ENCODE data around the gene LILRB3. TPM values are rescaled to one million over a fixed set of nuclear protein-coding genes. Genes with fewer than 3 reads are reported as not detected.
A peak's percentile ranks its signal among the peaks of the same experiment; 100 is the strongest.

Gene LILRB3
- total RNA-seq, 4 donors from 2014 or later = 7.8 to 18.8 (median 8.3) TPM; not detected in 1

- Histone ChIP-seq H3K27ac (peak overlapping the region; percentile 90 to 99 (median 97)), H3K4me3 (peak overlapping the region; percentile 75 to 95 (median 87)), H3K9me3 (no peaks in the 10 kb centered on the region), H3K4me1 (peaks cover 16 to 38% (median 22%) of the 10 kb centered on the region in 3 donors), H3K36me3 (peaks cover 0 to 57% (median 8%) of the 10 kb centered on the region in 3 donors), H3K27me3 (no peaks in the 10 kb centered on the region)
- TF ChIP-seq CTCF (IDR thresholded peaks at IDR 0.05) (no peak), POLR2A (IDR thresholded peaks at IDR 0.05) (no peak)
- intact Hi-C loops (cut with DNase I) = no loop called here
- DNase-seq = peak; percentile 96
- 0% methylated on average over 18 to 29 of the region's 56 CpGs for WGBS, 2 donors
Measured at GRCh38 chr19:54190503-54191010, 32.2 kb downstream of the LILRB3 start.

- H3K27me3 ChIP-seq = no peaks in the 10 kb centered on the region
- peak overlapping the region; percentile 75 to 95 (median 87) for H3K4me3 ChIP-seq
- H3K27ac ChIP-seq = peak overlapping the region; percentile 90 to 99 (median 97)
- peak in 2 of 4 donors; percentile 26 to 72 for TF ChIP-seq POLR2A (IDR thresholded peaks at IDR 0.05)
- TF ChIP-seq CTCF (IDR thresholded peaks at IDR 0.05) = no peak
- intact Hi-C loops (cut with DNase I) = no loop called here
- peak; percentile 98 for DNase-seq
- WGBS, 2 donors = 0 to 2% methylated on average over 8 to 11 of the region's 65 CpGs
- peaks cover 0 to 52% (median 8%) of the 10 kb centered on the region in 3 donors for H3K36me3 ChIP-seq
- no peaks in the 10 kb centered on the region for H3K9me3 ChIP-seq
- peaks cover 16 to 38% (median 22%) of the 10 kb centered on the region in 3 donors for H3K4me1 ChIP-seq
Measured at GRCh38 chr19:54189735-54190502, 32.9 kb downstream of the LILRB3 start.

GRCh38 chr19:54189145-54189734, 33.6 kb downstream of the LILRB3 start, which contains the start of gene MBOAT7:
TSS of gene MBOAT7 (minus strand) at chr19:54189580. CDS start at chr19:54188508, 1,072 bp downstream.
- H3K4me3 ChIP-seq = peak within 1 kb of the TSS; percentile 75 to 95 (median 87)
- intact Hi-C loops (cut with DNase I) = no loop called here
- peaks cover 16 to 38% (median 22%) of the 10 kb centered on the region in 3 donors for H3K4me1 ChIP-seq
- DNase-seq = no peak
- H3K9me3 ChIP-seq = no peaks in the 10 kb centered on the region
- TF ChIP-seq POLR2A (IDR thresholded peaks at IDR 0.05) (peak in 2 of 4 donors; percentile 9 to 73), CTCF (IDR thresholded peaks at IDR 0.05) (peak in 5 of 6 experiments; percentile 13 to 45 (median 44))
- peak within 1 kb of the TSS; percentile 90 to 99 (median 97) for H3K27ac ChIP-seq
- H3K27me3 ChIP-seq = no peaks in the 10 kb centered on the region
- H3K36me3 ChIP-seq = peaks cover 0 to 45% (median 8%) of the 10 kb centered on the region in 3 donors
- 0% methylated on average over 2 to 6 of the region's 64 CpGs for WGBS, 2 donors

- peaks cover 0 to 40% (median 3%) of the 10 kb centered on the region in 3 donors for H3K36me3 ChIP-seq
- intact Hi-C loops (cut with DNase I) = no loop called here
- 9 to 31% methylated on average over 8 to 9 of the region's 12 CpGs for WGBS, 2 donors
- no peaks in the 10 kb centered on the region for H3K9me3 ChIP-seq
- no peaks in the 10 kb centered on the region for H3K27me3 ChIP-seq
- no peak for TF ChIP-seq CTCF (IDR thresholded peaks at IDR 0.05)
- no peak for TF ChIP-seq POLR2A (IDR thresholded peaks at IDR 0.05)
- H3K4me3 ChIP-seq = peak overlapping the region; percentile 75 to 95 (median 87)
- H3K4me1 ChIP-seq = peaks cover 16 to 38% (median 22%) of the 10 kb centered on the region in 3 donors
- peak overlapping the region; percentile 90 to 99 (median 97) for H3K27ac ChIP-seq
- no peak for DNase-seq
Measured at GRCh38 chr19:54188215-54188871, 34.5 kb downstream of the LILRB3 start.

Data from esophagus squamous epithelium (tissue), 5 donors.